IPS-18c (cell line): ENCODE data around the gene CYP4F12.
"Not testable (repeated sequence)": the region's sequence is repeated elsewhere in the genome, so short reads cannot be mapped to it uniquely, and the experiment has no call there.

Experiments used
- H3K4me3 ChIP-seq: 2 replicates; pipeline ENCODE4 v1.7.0; 2013; ENCODE audit warnings: low read depth, mild to moderate bottlenecking, low read length, moderate library complexity; ENCODE audit not compliant: insufficient read depth
- H3K9me3 ChIP-seq: one replicate; pipeline ENCODE4 v1.6.1; 2013; ENCODE audit warnings: mild to moderate bottlenecking, low read length, moderate library complexity; ENCODE audit not compliant: control insufficient read depth, insufficient read depth

The CYP4F12 gene

GRCh38 chr19:15644066-15644741 lies 28.7 kb upstream of the CYP4F12 start:
- H3K4me3 ChIP-seq = no peak overlapping the region
- peaks cover 13% of the 10 kb centered on the region for H3K9me3 ChIP-seq

DNA sequence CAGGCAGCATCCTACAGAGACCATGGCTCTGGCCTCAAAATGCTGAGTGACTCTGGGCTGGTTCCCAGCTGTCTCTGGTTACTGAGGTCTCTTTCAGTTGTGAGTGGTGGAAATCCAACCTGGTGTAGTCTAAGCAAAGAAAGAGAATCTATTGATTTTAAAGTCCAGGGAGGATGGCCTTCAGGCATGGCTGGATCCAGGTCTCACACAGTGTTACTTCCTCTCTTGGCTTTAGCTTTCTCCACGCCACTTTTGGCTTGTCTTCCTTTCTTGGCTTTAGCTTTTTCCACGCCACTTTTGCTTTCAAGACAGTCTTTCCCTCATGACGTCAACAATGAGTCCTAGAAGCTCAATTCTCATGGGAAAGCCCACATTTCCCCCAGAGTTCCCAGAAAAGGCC lies 28.1 kb upstream of the CYP4F12 start:
- H3K4me3 ChIP-seq = no peak overlapping the region
- H3K9me3 ChIP-seq = peaks cover 15% of the 10 kb centered on the region

GRCh38 chr19:15649526-15649925 lies 23.4 kb upstream of the CYP4F12 start:
- Histone ChIP-seq H3K9me3 (peaks cover 4% of the 10 kb centered on the region), H3K4me3 (no peak overlapping the region)

DNA sequence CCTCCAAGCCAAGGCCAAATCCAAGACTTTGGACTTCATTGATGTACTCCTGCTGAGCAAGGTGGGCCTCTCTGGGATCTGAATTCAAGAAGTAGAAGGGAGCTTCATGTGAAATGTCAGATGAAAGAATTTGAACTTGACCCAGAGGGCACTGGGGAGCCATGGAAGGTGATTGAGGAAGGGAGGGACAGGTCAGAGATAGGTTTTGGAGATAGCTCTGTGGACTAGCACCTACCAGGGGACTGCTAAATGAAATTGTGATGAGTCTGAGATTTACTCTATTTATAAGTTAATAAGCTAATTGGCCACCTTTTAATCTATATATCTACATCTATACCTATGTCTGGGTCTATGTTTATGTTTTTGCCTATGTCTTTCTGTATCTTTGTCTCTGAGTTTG lies 22.8 kb upstream of the CYP4F12 start:
- not testable (repeated sequence) for H3K4me3 ChIP-seq, H3K9me3 ChIP-seq

DNA sequence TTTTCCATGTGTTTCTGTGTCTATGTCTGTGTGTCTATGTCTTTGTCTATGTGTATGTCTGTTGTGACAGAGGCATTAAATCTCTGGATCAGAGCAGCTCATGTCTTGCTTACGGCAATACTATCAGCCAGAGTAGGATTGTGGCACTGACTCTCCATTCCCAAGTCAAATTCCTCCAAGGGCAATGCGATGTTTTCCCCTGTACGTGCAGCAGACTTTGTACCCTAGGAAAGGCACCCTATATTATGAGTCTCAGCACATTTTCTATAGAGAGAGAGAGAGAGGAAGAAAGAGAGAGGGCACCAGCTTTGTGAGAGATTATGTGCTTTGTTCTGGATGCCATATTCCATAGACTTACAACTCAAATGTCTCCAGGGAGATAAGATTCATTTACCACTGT lies 21.1 kb upstream of the CYP4F12 start:
- H3K9me3 ChIP-seq = peaks cover 2% of the 10 kb centered on the region

GRCh38 chr19:15652559-15653278 lies 20.2 kb upstream of the CYP4F12 start:
- Histone ChIP-seq H3K4me3 (no peak overlapping the region), H3K9me3 (peaks cover 2% of the 10 kb centered on the region)

More for the DNA sequence above, 21.1 kb upstream of the CYP4F12 start:
- H3K4me3 ChIP-seq = no peak overlapping the region

GRCh38 chr19:15656467-15656866 lies 16.4 kb upstream of the CYP4F12 start:
- H3K4me3 ChIP-seq = no peak overlapping the region
- H3K9me3 ChIP-seq = peaks cover 2% of the 10 kb centered on the region

- H3K9me3 ChIP-seq = peaks cover 6% of the 10 kb centered on the region
- H3K4me3 ChIP-seq = no peak overlapping the region
These were observed 9.6 kb upstream of the CYP4F12 start for GRCh38 chr19:15663247-15663646.

DNA sequence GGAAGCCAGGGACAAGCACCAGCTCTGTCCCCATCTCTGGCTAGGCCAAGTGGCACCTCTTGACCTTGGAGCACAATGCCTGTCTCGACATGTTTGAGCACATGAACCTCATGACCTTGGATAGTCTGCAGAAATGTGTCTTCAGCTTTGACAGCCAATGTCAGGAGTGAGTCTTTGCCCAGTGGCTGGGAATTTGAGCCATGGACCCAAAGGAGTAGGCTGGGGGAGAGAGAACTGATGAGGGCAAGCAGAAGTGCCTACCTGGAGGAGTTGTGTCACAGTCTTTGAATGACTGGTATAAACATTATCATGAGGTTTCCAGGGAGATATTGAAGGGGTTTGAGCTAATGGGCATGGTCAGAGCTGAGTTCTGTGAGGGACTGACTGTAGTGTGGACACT lies 6.7 kb upstream of the CYP4F12 start:
- H3K9me3 ChIP-seq = peaks cover 6% of the 10 kb centered on the region

DNA sequence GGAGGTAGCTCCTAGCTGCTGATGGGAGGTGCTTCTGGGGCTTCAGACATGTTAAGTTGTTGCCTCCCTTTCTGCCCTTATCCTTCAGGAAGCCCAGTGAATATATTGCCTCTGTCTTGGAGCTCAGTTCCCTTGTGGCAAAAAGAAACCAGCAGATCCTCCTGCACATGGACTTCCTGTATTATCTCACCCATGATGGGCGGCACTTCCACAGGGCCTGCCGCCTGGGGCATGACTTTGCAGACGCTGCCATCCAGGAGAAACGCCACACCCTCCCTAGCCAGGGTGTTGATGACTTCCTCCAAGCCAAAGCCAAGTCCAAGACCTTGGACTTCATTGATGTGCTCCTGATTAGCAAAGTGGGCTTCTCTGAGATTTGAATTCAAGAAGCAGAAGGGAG lies 6.0 kb upstream of the CYP4F12 start:
- H3K9me3 ChIP-seq = peaks cover 6% of the 10 kb centered on the region

More for the DNA sequence above, 6.7 kb upstream of the CYP4F12 start:
- H3K4me3 ChIP-seq = no peak overlapping the region

GRCh38 chr19:15669440-15669839 lies 3.4 kb upstream of the CYP4F12 start:
- H3K9me3 ChIP-seq = peaks cover 6% of the 10 kb centered on the region
- no peak overlapping the region for H3K4me3 ChIP-seq

More for the DNA sequence above, 6.0 kb upstream of the CYP4F12 start:
- H3K4me3 ChIP-seq = no peak overlapping the region

DNA sequence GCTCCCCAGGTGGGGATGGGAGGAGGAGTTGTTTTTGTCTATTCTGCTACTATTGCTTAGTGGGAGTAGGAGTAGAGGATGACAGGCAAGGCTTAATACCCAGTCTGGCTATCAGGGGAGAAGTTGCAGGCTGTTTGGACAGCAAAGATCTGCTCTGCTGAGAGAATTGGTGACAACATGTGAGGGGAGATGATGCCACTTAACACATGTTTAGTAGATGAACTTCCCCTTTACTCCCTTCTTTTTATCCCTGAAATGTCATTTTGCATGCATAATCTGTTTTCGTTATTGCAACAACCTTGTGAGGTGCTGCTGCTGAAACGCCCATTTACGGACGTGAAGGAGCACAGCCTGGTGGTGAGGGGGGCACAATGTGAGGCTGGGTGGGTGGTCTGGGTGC lies 3.0 kb upstream of the CYP4F12 start:
- Histone ChIP-seq H3K4me3 (no peak overlapping the region), H3K9me3 (peaks cover 6% of the 10 kb centered on the region)

DNA sequence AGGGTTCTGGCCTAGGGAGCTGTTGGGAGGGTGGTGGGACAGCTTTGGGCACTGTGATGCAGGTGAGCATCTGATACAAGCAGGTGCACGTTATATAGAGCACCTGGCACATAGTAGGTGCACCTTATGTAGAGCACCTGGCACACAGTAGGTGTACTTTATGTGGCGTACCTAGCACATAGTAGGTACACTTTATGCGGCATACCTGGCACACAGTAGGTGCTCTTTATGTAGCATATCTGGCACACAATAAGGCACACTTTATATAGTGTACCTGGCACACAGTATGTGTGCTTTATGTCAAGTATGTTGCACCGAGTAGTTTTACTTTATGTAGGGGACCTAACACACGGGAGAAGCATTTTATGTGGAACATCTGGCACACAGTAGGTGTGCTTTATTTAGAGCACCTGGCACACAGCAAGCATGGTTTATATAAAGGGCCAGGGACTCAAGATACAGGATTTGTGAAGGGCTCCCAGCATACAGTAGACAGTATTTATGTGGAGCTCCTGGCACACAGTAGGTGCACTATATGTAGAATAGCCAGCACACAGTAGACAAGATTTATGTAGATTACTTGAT lies 1.6 kb upstream of the CYP4F12 start:
- Histone ChIP-seq H3K9me3 (peaks cover 6% of the 10 kb centered on the region), H3K4me3 (no peak overlapping the region)

GRCh38 chr19:15671891-15672579 lies 852 bp upstream of the CYP4F12 start:
- H3K4me3 ChIP-seq = no peak overlapping the region; the same call in 1 of the 2 replicates
- peaks cover 2% of the 10 kb centered on the region for H3K9me3 ChIP-seq

GRCh38 chr19:15673176-15673654 lies 328 bp downstream of the CYP4F12 start:
- Histone ChIP-seq H3K9me3 (peaks cover 2% of the 10 kb centered on the region), H3K4me3 (no peak overlapping the region)

- H3K9me3 ChIP-seq = peaks cover 4% of the 10 kb centered on the region
- H3K4me3 ChIP-seq = no peak overlapping the region
These were observed 2.7 kb downstream of the CYP4F12 start for GRCh38 chr19:15675560-15675959.

DNA sequence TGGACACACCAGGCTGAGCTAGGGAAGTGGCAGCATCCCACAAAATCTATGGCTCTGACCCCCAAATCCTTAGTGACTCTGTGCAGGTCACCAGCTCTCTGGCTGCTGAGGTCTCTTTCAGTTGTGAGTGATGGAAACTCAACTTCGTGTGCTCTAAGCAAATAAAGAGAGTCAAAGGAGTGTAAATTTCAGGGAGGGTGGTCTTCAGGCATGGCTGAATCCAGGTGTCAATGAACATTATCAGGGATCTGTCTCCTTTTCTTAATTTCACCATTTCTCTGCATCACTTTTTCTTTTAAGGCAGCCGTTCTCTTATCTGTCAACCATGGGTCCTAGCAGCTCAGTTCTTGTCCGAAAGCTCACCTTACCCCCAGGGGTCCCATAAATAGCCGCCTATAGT lies 6.2 kb downstream of the CYP4F12 start:
- H3K9me3 ChIP-seq = peaks cover 6% of the 10 kb centered on the region
- no peak overlapping the region for H3K4me3 ChIP-seq
